ENCODE data around the gene CARM1. TPM values are rescaled to one million over a fixed set of nuclear protein-coding genes. Genes with fewer than 3 reads are reported as not detected.

The CARM1 gene
- total and polyA plus RNA-seq, 2 of the 13 experiments (the other 11 are each of a cell fraction or from before 2014, with no cell fraction given), result 27.6 to 55.8 TPM

GRCh38 chr19:10835089-10835753 is 36.1 kb upstream of the CARM1 start (continued):
- TF ChIP-seq, protein P1, sequence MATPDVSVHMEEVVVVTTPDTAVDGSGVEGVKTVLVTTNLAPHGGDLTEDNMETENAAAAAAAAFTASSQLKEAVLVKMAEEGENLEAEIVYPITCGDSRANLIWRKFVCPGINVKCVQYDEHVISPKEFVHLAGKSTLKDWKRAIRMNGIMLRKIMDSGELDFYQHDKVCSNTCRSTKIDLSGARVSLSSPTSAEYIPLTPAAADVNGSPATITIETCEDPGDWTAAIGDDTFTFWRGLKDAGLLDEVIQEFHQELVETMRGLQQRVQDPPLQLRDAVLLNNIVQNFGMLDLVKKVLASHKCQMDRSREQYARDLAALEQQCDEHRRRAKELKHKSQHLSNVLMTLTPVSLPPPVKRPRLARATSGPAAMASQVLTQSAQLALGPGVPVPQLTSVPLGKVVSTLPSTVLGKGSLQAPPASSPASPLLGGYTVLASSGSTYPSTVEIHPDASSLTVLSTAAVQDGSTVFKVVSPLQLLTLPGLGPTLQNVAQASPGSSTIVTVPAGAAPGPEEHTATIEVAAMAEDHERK (CRISPR knock-in tag; IDR thresholded peaks at IDR 0.05; ENCODE audit: low read depth), result no peak
- TF ChIP-seq SRSF4 (IDR thresholded peaks at IDR 0.05; ENCODE audit: low read depth, low read length, poor library complexity, severe bottlenecking) (no peak), ZBTB38 (CRISPR knock-in tag; IDR thresholded peaks at IDR 0.05) (peak; percentile 84; the same call in 1 of the 2 replicates), TCF12 (IDR thresholded peaks at IDR 0.05) (no peak), TCF12 (CRISPR knock-in tag; IDR thresholded peaks at IDR 0.05) (0 out of 2 replicates have a peak, but pooled peaks have one; percentile 44), SNAPC4 (CRISPR knock-in tag; IDR thresholded peaks at IDR 0.05) (peak; percentile 2; the same call in 1 of the 2 replicates), ZSCAN20 (CRISPR knock-in tag; IDR thresholded peaks at IDR 0.05; ENCODE audit: borderline replicate concordance) (no peak), ZNF10 (CRISPR knock-in tag; IDR thresholded peaks at IDR 0.05; ENCODE audit: borderline replicate concordance, low read depth) (no peak), AGO2 (optimal IDR thresholded peaks at IDR 0.05; ENCODE audit: low read depth, low read length) (peak; percentile 81), ZNF703 (CRISPR knock-in tag; IDR thresholded peaks at IDR 0.05; ENCODE audit: borderline replicate concordance) (no peak), CHD2 (IDR thresholded peaks at IDR 0.05; ENCODE audit: low read depth, low read length) (no peak), IKZF5 (CRISPR knock-in tag; IDR thresholded peaks at IDR 0.05) (no peak), REXO4 (CRISPR knock-in tag; IDR thresholded peaks at IDR 0.05; ENCODE audit: borderline replicate concordance) (no peak), XRCC5 (optimal IDR thresholded peaks at IDR 0.05; ENCODE audit: low read length) (peak; percentile 5), ZC3H13 (CRISPR knock-in tag; IDR thresholded peaks at IDR 0.05) (0 out of 2 replicates have a peak, but pooled peaks have one; percentile 45)
- TF ChIP-seq, protein P2, sequence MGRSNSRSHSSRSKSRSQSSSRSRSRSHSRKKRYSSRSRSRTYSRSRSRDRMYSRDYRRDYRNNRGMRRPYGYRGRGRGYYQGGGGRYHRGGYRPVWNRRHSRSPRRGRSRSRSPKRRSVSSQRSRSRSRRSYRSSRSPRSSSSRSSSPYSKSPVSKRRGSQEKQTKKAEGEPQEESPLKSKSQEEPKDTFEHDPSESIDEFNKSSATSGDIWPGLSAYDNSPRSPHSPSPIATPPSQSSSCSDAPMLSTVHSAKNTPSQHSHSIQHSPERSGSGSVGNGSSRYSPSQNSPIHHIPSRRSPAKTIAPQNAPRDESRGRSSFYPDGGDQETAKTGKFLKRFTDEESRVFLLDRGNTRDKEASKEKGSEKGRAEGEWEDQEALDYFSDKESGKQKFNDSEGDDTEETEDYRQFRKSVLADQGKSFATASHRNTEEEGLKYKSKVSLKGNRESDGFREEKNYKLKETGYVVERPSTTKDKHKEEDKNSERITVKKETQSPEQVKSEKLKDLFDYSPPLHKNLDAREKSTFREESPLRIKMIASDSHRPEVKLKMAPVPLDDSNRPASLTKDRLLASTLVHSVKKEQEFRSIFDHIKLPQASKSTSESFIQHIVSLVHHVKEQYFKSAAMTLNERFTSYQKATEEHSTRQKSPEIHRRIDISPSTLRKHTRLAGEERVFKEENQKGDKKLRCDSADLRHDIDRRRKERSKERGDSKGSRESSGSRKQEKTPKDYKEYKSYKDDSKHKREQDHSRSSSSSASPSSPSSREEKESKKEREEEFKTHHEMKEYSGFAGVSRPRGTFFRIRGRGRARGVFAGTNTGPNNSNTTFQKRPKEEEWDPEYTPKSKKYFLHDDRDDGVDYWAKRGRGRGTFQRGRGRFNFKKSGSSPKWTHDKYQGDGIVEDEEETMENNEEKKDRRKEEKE (IDR thresholded peaks at IDR 0.05), result no peak
- TF ChIP-seq, protein P3, sequence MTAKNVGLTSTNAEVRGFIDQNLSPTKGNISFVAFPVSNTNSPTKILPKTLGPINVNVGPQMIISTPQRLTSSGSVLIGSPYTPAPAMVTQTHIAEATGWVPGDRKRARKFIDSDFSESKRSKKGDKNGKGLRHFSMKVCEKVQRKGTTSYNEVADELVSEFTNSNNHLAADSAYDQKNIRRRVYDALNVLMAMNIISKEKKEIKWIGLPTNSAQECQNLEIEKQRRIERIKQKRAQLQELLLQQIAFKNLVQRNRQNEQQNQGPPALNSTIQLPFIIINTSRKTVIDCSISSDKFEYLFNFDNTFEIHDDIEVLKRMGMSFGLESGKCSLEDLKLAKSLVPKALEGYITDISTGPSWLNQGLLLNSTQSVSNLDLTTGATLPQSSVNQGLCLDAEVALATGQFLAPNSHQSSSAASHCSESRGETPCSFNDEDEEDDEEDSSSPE (CRISPR knock-in tag; IDR thresholded peaks at IDR 0.05), result no peak
